ENCODE measurements around the gene ABCC5. TPM values are rescaled to one million over a fixed set of nuclear protein-coding genes. Genes with fewer than 3 reads are reported as not detected.

ABCC5 gene
- total and polyA plus RNA-seq, 2 of the 8 experiments (the other 6 are each of a cell fraction or from before 2014, with no cell fraction given) = 25.3 to 40.8 TPM

- H2BK5ac ChIP-seq (ENCODE audit: low read depth, low read length) = no peak overlapping the region
- no peak overlapping the region for H3K4ac ChIP-seq (replicated peaks; ENCODE audit: insufficient read length, low read depth, low read length)
- FAIRE-seq (no peak), DNase-seq (ENCODE audit: low read depth in 1 of 2, low spot score in 2 of 2) (no peak)
- H3K4me3 ChIP-seq (ENCODE audit: extremely low read depth in 1 of 4, insufficient read depth in 2 of 4, low read depth in 3 of 4, low read length in 4 of 4) = no peak overlapping the region
- WGBS, 2 experiments (ENCODE audit: extremely low coverage in 1 of 2, insufficient coverage in 1 of 2, insufficient read length in 1 of 2, insufficient replicate concordance in 2 of 2, low coverage in 1 of 2, low lambda C conversion rate in 2 of 2, missing lambda C conversion rate in 1 of 2) = 89% methylated on average over 5 of the region's 5 CpGs; no CpG with 5 or more reads in 1 of the 2 experiments
- H4K91ac ChIP-seq (replicated peaks; ENCODE audit: insufficient read length, low read length) = no peak overlapping the region
- H4K5ac ChIP-seq (ENCODE audit: insufficient read length, low read depth, low read length) = no peak overlapping the region
- ChIA-PET POLR2A (ENCODE audit: partially characterized antibody) (no interaction called here), CTCF (ENCODE audit: partially characterized antibody) (interaction anchor here (1.0 to 2.6 kb wide), 5 partner anchors 9 to 71 kb away, joined by 3 to 7 read pairs (median 4); no protein-coding TSS in a partner anchor)
- H3K27me3 ChIP-seq (replicated peaks in 1 of 4; ENCODE audit: control insufficient read depth in 3 of 4, extremely low read depth in 1 of 4, insufficient read depth in 3 of 4, low read length in 3 of 4) = no peaks in the 10 kb centered on the region
- H2AK5ac ChIP-seq (ENCODE audit: low read depth, low read length) = no peak overlapping the region
- H3K27ac ChIP-seq (ENCODE audit: low read depth, low read length) = no peak overlapping the region
- no peaks in the 10 kb centered on the region for H3K79me2 ChIP-seq (ENCODE audit: control insufficient read depth in 1 of 2, insufficient read depth in 2 of 2, low read length in 2 of 2)
- H2BK20ac ChIP-seq (ENCODE audit: low read length) = no peak overlapping the region
- no peaks in the 10 kb centered on the region for H3K9me3 ChIP-seq (ENCODE audit: insufficient read depth in 2 of 2, low read depth in 1 of 2, low read length in 1 of 2)
- peaks cover 3 to 30% (median 9%) of the 10 kb centered on the region in 4 experiments; a peak in 7 of 8 replicates for H3K36me3 ChIP-seq (ENCODE audit: control insufficient read depth in 2 of 4, insufficient read depth in 4 of 4, low read length in 3 of 4)
- H3K4me2 ChIP-seq (ENCODE audit: insufficient read depth in 1 of 2, low read depth in 2 of 2, low read length in 2 of 2) = no peak overlapping the region
- H2BK120ac ChIP-seq (replicated peaks; ENCODE audit: low read depth, low read length) = no peak overlapping the region
- no peak overlapping the region for H2BK15ac ChIP-seq (ENCODE audit: low read length)
- H3K23ac ChIP-seq (ENCODE audit: insufficient read length) = no peak overlapping the region
- no peaks in the 10 kb centered on the region for H3K79me1 ChIP-seq (ENCODE audit: low read depth, low read length)
- no peak overlapping the region for H4K8ac ChIP-seq (ENCODE audit: extremely low read depth, insufficient read depth, low read length)
- no peaks in the 10 kb centered on the region for H3K23me2 ChIP-seq (ENCODE audit: low read depth, low read length)
- H3K18ac ChIP-seq (ENCODE audit: extremely low read depth, low read length) = no peak overlapping the region
- H3K56ac ChIP-seq (replicated peaks; ENCODE audit: insufficient read length, low read depth, low read length) = no peak overlapping the region
- TF ChIP-seq SP4 (IDR thresholded peaks at IDR 0.05; ENCODE audit: low read length) = no peak
- TF ChIP-seq MAFK (IDR thresholded peaks at IDR 0.05; ENCODE audit: low read depth, low read length) = no peak
- no peaks in the 10 kb centered on the region for H4K20me1 ChIP-seq (replicated peaks in 1 of 2; ENCODE audit: control insufficient read depth in 1 of 2, insufficient read depth in 2 of 2, low read length in 2 of 2)
- H3K4me1 ChIP-seq (replicated peaks in 1 of 4; ENCODE audit: control insufficient read depth in 3 of 4, insufficient read depth in 4 of 4, low read length in 3 of 4) = no peaks in the 10 kb centered on the region
- no peak overlapping the region for H2BK12ac ChIP-seq (ENCODE audit: low read depth, low read length)
- H2AFZ ChIP-seq (ENCODE audit: low read length) = no peak overlapping the region
- H3K14ac ChIP-seq (ENCODE audit: insufficient read length) = no peak overlapping the region
- H3K9ac ChIP-seq (replicated peaks in 1 of 4; ENCODE audit: extremely low read depth in 1 of 4, low read depth in 3 of 4, low read length in 3 of 4) = no peak overlapping the region
Observed at GRCh38 chr3:183944775-183945174, 72.9 kb downstream of the ABCC5 start.

All from H1 (cell line).